ENCODE results near the gene PKMYT1. TPM values are rescaled to one million over a fixed set of nuclear protein-coding genes. Genes with fewer than 3 reads are reported as not detected.

PKMYT1 gene
- total RNA-seq, 2 experiments from 2014 or later = 104 to 195 TPM

GRCh38 chr16:3017794-3018506 is 37.7 kb upstream of the PKMYT1 start, which contains the start of gene CLDN6:
TSS of gene CLDN6 (minus strand) at chr16:3018183. CDS start at chr16:3016021, 2,162 bp downstream.
- no peak for TF ChIP-seq EZH2phosphoT487 (IDR thresholded peaks at IDR 0.05; ENCODE audit: borderline replicate concordance, low read depth, low read length)
- peak; percentile 65 for TF ChIP-seq CTCF (conservative IDR thresholded peaks at IDR 0.05; ENCODE audit: low read length)
- Histone ChIP-seq H3K4me3 (ENCODE audit: low read depth, low read length, poor library complexity, severe bottlenecking) (no peak within 1 kb of the TSS), H3K4me2 (ENCODE audit: low read length) (peak within 1 kb of the TSS; percentile 37), H3K79me2 (ENCODE audit: insufficient read depth, low read depth, low read length) (no peaks in the 10 kb centered on the region), H2AFZ (ENCODE audit: low read length) (no peak within 1 kb of the TSS), H3K9me2 (ENCODE audit: insufficient read depth, low read length) (no peaks in the 10 kb centered on the region), H3K27ac (ENCODE audit: low read depth, low read length, poor library complexity, severe bottlenecking) (no peak within 1 kb of the TSS), H3K9me3 (ENCODE audit: low read length) (no peaks in the 10 kb centered on the region), H3K4me1 (ENCODE audit: insufficient read depth, low read length, poor library complexity, severe bottlenecking) (peaks cover 34% of the 10 kb centered on the region), H4K20me1 (ENCODE audit: insufficient read depth, low read length) (no peaks in the 10 kb centered on the region), H3K36me3 (ENCODE audit: insufficient read depth, low read length) (no peaks in the 10 kb centered on the region)
- DNase-seq (ENCODE audit: low spot score) = peak; percentile 15
- intact Hi-C loops (cut with micrococcal nuclease; ENCODE audit: unreplicated experiment) = no loop called here
- no TSS peak for BruUV-seq (replicated peaks)
- POLR2A ChIA-PET = no interaction called here
- CTCF ChIA-PET (ENCODE audit: unreplicated experiment) = no interaction called here

DNA sequence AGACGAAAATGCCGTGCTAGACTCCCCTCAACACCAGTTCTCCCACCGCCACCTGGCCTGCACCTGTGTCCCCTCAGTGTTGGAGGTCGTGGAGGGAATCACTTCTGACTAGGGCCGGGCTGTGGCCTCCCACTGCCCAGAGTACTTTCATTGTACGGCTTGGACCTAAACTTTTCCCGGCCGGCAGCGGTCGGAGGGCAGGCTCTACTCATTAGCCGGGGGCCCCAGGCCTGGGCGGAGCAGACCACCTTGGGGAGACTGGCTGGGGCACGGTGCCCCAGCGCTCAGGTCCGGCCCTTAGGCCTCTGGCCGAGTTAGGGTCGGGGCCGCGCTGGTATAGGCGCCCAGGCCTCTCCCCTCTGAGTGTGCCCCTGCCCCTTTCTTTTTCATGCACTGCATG is 37.1 kb upstream of the PKMYT1 start:
- CTCF ChIA-PET (ENCODE audit: unreplicated experiment) = no interaction called here

More for the DNA sequence above, 37.1 kb upstream of the PKMYT1 start:
- intact Hi-C loops (cut with micrococcal nuclease; ENCODE audit: unreplicated experiment) = no loop called here
- no peaks in the 10 kb centered on the region for H3K9me2 ChIP-seq (ENCODE audit: insufficient read depth, low read length)
- no peak overlapping the region for H2AFZ ChIP-seq (ENCODE audit: low read length)
- H3K4me3 ChIP-seq (ENCODE audit: low read depth, low read length, poor library complexity, severe bottlenecking) = no peak overlapping the region
- POLR2A ChIA-PET = no interaction called here
- no peak overlapping the region for H3K27ac ChIP-seq (ENCODE audit: low read depth, low read length, poor library complexity, severe bottlenecking)
- H3K9me3 ChIP-seq (ENCODE audit: low read length) = no peaks in the 10 kb centered on the region
- BruUV-seq (replicated peaks) = no TSS peak
- no peak overlapping the region for H3K4me2 ChIP-seq (ENCODE audit: low read length)
- no peaks in the 10 kb centered on the region for H3K79me2 ChIP-seq (ENCODE audit: insufficient read depth, low read depth, low read length)
- no peak for DNase-seq (ENCODE audit: low spot score)
- H3K4me1 ChIP-seq (ENCODE audit: insufficient read depth, low read length, poor library complexity, severe bottlenecking) = peaks cover 28% of the 10 kb centered on the region
- no peak for TF ChIP-seq CTCF (conservative IDR thresholded peaks at IDR 0.05; ENCODE audit: low read length)
- TF ChIP-seq EZH2phosphoT487 (IDR thresholded peaks at IDR 0.05; ENCODE audit: borderline replicate concordance, low read depth, low read length) = no peak
- no peaks in the 10 kb centered on the region for H3K36me3 ChIP-seq (ENCODE audit: insufficient read depth, low read length)
- no peaks in the 10 kb centered on the region for H4K20me1 ChIP-seq (ENCODE audit: insufficient read depth, low read length)
